ENCODE measurements around the gene ZNF202.

DNA sequence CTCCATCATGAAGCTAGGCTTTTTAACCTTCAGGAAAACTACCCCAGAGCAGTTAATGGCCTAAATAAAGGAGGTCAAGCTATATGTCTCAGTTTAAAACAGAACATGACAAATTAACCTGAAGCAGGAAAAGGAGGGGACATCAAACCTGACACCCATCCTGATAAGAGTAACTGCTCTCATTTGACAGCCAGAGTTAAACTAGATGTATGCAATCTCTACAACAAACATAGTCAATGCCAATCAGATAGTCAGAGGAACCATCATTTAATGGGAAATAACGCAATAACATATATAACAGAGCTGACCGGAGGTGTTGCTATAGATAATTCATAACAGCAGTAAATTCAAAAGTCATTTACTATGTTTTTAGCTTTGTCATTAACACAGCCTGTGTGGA, 3.1 kb downstream of the ZNF202 start:
- TF ChIP-seq, protein P1, sequence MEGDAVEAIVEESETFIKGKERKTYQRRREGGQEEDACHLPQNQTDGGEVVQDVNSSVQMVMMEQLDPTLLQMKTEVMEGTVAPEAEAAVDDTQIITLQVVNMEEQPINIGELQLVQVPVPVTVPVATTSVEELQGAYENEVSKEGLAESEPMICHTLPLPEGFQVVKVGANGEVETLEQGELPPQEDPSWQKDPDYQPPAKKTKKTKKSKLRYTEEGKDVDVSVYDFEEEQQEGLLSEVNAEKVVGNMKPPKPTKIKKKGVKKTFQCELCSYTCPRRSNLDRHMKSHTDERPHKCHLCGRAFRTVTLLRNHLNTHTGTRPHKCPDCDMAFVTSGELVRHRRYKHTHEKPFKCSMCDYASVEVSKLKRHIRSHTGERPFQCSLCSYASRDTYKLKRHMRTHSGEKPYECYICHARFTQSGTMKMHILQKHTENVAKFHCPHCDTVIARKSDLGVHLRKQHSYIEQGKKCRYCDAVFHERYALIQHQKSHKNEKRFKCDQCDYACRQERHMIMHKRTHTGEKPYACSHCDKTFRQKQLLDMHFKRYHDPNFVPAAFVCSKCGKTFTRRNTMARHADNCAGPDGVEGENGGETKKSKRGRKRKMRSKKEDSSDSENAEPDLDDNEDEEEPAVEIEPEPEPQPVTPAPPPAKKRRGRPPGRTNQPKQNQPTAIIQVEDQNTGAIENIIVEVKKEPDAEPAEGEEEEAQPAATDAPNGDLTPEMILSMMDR (conservative IDR thresholded peaks at IDR 0.05; ENCODE audit: low read length): no peak
- no peak for TF ChIP-seq EZH2phosphoT487 (IDR thresholded peaks at IDR 0.05; ENCODE audit: borderline replicate concordance)
